CD1c-positive myeloid dendritic cell (primary cell): ENCODE measurements around the gene CKS2.
A peak's percentile ranks its signal among the peaks of the same experiment; 100 is the strongest.

Experiments used
- DNase-seq: peaks from one replicate; pipeline ENCODE4 v3.0.0-alpha.2; 2016; ENCODE audit errors: extremely low spot score

The CKS2 gene

DNA sequence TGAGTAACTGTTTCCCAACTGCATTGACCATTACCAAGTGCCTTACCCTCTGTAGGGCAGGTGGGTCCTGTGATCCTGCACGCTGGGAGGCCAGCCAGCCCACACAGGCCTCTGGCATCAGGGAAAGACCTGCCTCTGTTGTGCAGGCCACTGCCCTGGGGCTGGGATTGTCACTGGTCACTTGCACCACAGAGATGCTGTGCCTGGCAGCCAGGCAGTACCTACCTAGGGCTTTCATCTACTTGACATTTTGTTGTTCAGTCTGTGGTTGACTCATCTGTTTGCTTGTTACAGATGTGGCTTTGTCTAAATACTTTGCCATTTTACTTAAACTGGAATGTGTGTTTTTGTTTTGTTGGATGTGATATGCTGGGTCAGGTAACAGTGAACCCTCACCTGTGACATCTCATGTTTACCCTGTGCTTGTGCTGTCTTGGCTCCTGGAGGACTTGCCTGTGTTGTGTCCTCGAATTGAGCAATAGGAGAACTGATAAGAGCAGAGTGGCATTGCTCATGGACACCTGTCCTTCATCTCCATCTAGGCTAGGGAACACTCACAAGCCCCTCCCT lies 40.1 kb downstream of the CKS2 start:
- no peak for DNase-seq

DNA sequence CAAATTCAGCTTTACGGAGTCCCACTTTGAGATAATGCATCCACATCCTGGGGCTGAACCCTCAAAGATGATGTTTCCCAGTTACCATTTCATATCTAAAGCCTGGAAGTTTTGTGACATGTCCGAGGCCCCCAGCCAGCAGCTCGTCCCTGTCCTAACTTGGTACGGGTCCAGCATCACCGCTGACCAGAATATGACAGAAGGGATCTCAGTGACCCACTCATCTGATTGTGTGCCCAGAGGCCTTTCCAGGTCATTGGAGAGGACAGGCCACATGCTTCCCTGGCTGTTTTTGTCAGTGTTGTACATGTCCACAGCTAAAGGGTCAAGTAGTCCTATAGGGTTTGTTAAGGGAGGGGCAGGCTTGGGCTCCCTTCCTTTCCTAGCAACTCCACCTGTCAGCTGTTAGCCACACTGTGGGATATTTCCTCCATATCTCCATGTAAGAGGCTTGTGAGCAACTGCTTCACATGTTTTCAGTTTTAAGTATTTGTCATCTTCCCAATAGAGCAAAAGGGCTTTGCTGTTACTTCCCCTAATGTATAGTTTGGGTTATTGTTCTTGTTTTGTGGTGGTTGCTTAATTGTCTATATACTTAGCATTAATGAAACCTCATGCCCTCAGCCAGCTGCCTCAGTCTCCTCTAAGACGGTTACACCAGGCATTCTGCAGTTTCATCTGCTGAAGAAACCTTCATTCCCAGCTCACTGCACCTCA lies 40.7 kb downstream of the CKS2 start:
- DNase-seq = peak; percentile 31

DNA sequence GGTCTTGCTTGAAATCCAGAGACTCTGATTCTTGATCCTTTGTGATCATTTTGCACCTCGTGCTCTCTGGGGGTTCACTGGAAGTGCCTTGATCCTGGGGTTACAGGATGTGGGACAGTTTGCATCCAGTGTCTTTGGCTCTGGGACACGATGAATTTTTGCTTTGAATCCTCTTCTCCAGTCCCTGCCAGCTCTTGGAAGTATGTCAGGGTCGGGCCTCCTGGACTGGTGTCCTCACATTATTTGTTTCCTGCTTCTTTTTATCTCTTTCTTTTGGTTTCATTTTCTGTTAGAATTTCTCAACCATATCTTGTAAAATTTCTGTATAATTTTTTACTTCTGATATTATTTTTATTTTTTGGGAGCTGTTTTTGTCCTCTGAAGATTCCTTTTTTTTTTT lies 41.5 kb downstream of the CKS2 start:
- DNase-seq = no peak

DNA sequence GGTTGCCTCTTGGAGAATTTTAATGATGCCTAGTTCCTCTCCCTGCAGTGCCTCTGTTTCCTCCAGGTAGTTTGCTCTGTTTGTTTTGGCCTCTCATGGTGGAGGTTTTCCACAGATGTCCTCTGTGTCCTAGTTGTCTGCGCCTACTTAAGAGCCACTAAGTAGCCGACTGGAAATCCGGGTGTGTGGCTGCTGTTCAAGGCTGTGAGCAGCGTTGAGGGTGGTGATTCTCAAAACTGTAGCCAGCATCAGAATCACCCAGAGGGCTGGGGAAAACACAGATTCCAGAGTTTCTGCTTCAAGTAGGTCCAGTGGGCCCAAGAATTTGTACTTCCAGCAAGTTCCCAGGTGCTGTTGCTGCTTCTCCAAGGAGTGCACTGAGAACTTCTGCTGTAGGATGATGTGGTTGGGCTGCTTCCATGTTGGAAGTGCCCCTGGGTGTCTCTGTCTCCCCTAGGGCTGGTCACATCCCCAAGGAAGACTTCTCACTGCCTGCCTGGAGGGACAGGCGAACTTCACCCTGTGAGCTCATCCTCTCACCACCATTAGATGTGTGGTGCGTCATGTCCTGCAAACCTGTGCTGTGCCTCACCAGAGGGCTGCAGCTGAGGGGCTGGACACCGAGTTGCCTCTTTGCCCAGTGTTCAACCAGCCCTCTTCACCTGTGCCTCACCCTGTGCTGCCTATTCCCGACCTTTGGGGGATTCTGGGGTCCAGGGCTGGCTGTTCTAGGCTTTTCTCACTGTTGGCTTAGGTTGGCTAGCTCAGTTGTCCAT lies 42.1 kb downstream of the CKS2 start:
- no peak for DNase-seq

DNA sequence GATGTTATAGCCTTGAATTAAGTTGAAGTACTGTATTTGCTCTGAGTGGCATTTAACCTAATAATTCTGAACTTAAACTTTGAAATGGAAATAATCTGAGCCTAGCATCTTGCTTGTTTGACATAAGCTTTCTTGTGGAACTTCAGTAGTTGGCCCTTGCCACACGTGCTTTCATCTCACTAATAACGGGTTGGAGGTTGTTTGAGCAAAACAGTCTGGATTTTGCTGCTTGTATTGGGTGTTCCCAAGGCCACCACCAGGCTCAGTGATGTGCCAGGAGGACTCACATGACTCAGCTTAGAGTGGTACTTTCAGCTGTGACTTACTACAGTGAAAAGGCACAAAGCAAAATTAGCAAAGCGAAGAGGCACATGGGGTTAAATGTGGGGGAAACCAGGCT lies 43.0 kb downstream of the CKS2 start:
- no peak for DNase-seq

DNA sequence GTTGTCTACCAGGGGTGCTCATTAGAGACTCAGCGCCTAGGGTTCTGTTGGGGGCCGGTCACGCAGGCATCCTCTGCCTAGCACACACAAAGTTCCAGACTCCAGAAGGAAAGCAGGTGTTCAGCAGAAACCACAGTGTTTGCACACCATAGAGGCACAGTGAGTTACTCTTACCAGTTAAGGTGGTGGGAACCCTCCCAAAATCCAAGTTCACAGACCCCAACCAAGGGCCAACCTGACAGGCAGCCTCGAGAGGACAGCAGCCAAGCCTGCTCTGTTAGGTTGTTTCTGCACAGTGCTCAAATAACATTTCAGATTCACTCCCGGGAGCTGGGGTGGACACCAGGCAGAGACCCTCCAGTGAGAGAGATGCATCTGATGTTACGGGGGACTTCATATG lies 43.5 kb downstream of the CKS2 start:
- no peak for DNase-seq

DNA sequence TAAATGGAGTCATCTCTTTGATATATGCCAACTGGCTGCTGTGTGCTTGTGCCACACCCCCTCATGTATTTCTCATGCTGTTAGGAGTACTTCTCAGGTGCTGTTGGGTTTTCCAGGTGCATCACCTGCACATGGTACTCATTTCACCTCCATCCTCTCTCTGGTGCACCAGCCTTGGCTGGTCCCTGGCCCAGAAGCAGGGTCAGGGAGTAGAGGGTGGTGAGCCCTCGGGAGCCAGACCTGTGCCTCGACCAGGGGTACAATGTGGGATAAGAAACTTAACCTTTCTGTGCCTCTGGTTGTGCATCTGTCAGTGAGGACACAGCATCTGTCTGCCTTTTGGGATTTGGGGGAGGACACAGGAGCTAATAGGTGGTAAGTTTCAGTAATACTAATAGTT lies 45.8 kb downstream of the CKS2 start:
- no peak for DNase-seq

DNA sequence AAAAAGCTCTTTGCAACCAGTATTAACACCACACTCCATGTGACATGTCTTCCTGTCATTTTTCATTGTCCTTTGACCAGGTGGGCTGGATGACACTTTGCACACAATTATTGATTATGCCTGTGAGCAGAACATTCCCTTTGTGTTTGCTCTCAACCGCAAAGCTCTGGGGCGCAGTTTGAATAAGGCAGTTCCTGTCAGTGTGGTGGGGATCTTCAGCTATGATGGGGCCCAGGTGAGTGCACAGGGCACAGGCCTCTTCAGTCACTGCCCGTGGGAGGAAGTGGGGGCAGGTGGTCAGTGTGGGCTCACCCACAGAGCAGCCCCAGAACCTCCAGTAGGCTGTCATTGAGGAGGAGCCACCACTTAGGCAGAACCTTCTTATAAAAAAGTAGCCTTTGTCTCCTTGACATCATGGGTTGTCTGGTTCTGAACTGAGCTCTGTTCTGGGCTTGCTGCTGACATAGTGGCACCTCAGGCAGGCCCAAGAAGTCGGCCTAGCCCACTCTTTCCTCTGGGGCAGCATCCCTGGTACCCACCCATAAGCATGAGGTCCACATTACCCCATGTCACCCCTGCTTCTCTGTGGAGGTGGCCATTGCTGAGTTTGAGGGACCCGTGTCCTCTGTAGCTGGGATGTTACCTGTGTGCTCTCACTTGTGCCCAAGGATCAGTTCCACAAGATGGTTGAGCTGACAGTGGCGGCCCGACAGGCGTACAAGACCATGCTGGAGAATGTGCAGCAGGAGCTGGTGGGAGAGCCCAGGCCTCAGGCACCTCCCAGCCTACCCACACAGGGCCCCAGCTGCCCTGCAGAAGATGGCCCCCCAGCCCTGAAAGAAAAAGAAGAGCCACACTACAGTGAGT lies 46.6 kb downstream of the CKS2 start:
- DNase-seq = no peak

DNA sequence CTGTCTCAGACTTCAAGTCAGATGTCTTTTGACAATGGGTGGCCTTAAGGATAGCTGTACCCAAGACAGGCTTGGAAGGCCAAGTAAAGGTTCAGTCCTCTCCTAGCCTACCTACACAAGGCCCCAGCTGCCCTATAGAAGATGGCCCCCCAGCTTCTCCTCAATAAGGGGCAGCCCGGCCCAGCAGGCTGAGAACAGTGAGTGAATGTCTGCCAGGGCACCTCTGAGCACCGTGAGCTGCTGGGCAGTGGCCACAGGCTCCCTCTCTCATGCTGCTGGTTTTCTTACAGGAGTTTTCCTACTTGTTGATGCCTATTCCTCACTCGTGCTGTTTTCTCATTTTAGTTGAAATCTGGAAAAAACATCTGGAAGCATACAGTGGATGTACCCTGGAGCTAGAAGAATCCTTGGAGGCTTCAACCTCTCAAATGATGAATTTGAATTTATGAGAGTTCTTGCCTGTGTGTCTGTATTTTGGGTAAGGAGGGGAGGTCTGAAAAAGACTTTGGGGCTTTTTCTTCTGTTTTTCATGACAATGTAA lies 47.5 kb downstream of the CKS2 start:
- no peak for DNase-seq

DNA sequence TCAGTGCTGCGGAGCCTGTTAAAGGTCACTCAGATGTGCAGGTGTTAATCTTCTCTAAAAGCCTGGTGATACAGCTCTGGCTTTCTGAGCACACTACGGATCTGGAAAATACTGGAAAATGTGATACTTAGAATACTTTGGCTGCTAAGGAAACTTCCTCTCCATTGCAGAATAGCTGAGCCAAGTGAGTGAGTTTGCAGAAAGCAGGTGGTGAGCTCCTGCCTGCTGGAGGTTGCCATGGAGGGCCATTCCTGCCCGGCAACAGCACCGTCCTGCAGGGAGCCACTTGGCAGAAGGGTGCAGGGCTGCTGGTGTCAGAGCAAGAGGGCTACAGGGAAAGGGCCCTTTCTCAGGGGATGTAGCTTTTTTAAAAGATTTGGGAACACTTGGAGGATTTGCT lies 48.0 kb downstream of the CKS2 start:
- no peak for DNase-seq

DNA sequence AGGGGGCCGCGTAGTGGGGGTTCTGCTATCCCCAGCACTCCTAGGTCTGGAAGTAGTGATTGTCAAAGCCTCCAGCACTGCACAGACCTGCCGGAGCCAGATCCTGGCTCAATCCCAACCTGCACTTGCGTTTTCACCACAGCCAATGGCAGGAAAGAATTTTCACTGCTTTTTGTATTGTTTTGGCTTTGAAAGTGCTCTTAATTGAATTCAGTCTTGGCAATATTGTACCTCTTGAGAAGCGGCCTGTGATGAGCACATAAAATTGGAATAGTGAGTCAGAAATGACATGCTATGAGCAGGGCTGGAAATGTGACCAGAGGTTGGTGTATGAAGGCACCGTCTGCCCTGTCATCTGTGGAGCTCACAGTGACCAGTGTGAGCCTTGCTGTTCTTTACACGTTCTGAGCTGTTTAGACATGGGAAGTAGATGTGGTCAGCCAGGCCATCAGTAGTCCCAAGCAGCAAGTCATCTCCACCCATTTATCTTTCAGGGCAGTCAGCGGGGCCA lies 48.8 kb downstream of the CKS2 start:
- no peak for DNase-seq

DNA sequence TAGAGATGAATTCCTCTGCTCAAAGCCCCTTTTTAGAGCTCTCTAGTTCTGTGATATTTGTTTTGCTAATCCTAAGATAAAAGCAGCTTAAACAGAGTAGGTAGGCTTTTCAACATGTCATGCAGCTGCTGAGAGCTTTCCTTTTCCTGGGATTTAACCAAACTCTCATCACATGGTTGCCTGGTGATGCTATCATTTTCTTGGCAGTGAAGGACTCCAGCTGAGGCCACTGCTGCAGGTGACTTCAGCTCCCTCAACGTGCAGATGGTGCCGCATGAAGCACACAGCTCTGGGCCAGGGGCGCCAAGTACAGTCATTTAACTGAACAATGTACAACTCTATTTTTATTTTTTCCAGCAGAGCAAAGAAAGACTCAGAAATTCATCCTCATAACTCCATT lies 49.5 kb downstream of the CKS2 start:
- no peak for DNase-seq

DNA sequence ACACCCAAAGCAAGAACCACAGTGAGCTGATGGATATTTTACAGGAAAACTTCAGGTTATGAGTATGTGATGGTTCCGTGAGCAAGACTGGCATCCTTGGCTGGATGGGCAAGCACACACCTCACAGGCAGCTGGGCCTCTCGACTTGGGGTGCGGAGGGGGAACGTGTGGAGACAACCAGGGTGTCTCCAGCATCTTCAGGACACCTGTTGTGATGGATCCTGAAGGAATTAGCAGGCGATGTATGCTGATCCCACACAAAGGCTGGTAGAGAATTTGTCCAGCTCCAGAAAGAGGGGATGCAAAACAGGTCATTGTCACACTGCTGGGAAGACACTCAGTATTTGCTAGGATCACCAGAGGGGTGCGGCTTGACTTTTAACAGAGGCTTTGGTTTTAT lies 50.0 kb downstream of the CKS2 start:
- no peak for DNase-seq

DNA sequence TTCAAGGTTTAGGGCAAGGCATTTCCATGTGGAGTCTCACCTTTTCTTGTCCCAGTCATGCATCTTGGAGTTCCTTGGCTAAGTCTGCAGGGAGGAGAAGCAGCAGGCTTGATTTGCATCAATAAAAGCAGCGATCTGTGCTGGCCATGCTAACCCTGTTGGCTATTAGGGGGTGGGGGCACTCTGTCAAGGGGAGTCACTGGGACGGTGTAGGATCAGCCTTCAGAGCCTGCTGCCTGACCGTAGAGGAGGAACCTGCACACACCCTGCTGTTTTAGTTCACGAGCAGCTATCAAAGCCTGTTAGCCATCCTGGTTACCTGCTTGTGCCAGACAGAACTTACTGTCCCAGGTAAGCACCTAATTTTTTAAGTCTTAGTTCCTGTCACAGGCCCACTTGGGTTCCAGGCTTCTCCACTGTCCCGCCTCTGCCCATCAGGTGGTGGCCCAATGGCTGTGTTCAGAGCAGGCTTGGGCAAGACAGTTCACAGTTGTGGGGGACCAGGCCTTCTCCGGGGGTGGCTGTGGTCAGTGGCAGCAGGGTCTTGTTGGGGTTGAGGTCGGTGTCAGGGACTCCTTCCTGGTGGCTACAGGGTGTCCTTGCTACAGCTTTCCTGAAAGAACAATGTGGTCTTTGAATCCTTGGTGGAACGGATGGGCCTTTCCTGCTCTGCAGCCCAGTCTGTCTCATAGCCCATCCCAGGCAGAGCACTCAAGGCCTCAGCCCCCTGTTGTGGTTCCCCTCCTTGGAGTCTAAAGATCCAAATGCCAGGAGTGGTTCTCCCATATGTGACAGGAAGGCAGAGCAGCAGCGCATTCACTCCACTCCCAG lies 51.0 kb downstream of the CKS2 start:
- DNase-seq = no peak

DNA sequence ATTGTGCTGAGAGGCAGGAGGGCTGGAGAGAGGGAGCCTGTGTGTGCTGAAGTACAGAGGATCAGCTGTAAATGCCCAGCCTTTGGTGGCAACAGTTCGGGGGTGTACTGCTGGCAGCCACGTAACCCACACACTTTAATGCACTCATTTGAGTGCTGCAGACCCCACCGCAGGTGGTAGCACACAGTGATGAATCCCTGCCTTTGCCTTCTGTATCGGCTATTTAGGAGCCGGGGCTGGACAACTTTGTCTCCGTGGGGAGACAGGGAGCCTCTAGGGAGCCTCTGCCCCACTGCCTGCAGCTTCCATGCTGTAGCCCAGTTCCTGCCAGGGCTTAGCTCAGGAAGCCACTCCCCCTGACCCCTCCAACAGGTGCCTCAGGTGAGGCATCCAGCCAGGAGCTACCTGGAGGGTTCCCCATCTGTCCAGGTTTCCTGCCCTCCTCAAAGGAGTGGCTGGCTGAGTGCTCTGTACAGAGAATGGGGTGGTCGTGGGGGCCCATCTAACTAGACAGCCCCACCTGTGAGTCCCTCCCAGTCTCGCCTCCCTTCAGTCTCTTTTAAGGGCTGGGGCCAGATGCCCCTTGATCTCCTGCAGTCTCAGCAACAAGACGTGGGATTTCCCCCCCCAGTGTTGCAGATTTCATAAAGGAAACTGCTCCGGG lies 51.8 kb downstream of the CKS2 start:
- DNase-seq = no peak

DNA sequence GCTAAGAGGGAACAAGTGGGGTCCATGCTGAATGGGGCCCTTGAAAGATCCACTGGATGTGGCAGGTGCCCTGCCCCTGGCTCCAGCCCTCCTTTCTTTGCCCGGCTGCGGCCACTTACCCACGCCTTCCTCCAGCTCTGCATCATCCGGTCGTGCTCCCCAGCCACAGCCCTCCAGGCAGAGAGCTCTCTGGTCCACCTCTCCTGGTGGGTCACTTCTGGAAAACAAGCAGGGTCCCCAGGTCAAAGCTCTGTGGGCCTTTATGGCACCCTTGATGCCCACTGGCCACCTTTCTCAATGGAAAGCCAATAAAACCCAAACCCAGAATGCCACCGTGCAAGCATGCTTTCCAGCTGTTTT lies 52.3 kb downstream of the CKS2 start:
- no peak for DNase-seq

DNA sequence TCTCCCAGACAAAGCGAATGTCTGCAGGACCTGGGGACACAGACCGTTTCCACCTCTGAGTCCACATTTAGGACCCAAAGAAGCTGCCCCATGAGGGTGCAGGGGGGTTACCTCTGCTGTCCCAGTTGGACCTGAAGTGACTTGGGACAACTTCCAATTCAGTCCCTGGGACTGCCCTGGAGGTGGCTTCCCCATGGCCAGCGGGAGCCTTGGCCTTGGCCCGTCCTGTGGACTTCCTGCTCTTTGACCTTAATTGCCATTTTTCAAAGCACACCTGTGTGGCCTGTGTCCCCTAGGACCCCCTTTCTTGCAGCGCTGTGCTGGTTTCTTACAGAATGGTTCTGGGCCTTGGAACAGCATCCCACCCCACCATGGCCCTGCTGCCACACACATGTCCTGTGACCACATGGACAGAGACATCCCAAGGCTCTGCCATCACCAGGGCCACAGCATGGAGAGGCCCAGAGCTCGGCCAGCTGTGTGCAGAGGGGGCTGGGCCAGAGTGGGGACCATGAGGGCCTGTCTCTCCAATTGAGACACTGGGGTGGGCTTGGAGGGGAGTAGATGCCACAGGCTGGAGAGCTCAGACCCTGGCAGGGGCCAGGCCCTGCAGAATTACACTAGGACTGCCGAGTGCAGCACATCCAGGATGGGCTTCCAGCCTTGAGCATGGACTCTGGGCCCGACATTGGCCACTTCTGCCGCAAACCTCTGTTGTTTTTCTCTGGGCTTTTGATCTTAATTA lies 53.1 kb downstream of the CKS2 start:
- no peak for DNase-seq

DNA sequence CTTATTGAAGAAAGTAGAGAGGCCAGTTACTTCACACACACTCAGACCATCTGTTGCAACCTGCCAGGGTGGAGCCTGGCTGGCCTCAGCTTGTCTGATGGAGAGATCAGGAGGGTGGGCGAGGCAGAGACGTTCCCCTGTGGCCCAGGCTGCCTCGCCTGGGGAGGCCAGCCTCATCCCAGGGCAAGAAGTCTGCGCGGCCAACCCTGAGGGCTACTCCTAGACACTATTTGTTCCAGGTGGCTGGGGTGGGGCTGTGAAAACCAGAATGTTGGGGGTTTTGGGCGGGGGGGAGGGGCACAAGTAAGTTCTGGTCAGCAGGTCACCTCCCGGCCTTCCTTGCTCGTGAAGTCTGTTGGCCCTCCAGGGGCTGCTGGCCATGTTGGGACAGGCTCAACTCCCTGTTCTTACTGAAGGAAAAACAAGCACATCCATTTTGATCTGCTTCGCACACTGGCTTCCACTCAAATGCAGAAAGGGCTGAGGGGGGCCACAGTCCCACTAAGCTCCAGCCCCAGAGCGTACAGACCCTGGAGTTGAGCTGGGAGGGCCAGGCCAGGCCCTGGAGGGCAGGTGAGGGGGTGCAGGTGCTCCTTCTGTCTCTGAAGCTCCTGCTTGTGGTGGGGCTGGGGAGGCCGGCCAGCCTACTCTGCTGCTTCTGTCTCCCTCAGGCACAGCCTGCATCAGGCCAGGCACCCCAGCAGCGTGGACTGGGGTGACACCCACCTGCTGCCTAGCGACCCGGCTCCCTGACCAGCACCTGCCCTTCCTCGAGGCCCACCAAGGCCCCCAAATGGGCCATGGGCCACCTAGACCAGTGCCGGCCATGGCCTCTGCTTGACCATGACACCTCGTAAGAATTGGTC lies 53.9 kb downstream of the CKS2 start:
- DNase-seq = no peak

DNA sequence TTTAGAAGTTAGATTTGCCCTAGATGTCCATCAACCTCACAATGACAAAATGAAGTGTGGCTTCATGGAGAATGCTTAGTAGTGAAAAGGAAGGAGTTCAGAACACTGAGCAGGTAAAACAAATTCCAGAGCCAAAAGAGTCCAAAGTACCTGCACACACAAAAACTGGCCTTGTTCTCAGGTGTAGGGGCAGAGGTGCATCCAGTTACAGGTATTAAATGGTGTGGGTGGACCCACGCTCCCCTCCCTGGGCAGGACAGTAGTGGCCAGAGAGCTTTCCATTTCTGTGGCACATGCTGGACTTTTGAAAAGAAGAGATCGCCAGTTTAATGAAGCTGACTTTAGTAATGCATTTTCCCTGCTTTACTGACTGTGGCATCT lies 54.5 kb downstream of the CKS2 start:
- no peak for DNase-seq
